HG02588 (cell line): ENCODE measurements around the gene OR8J1.
"Not testable (repeated sequence)": the region's sequence is repeated elsewhere in the genome, so short reads cannot be mapped to it uniquely, and the experiment has no call there.

Experiments
- ATAC-seq: cut with Tn5 transposase; IDR thresholded peaks from one replicate; pipeline ENCODE4 v1.9.1; 2021; ENCODE audit warnings: mild to moderate bottlenecking, moderate library complexity; ENCODE audit not compliant: unreplicated experiment

Gene OR8J1

GRCh38 chr11:56353991-56354390 lies at the start of gene OR8J1:
TSS of gene OR8J1 (plus strand) at chr11:56354291. CDS start at chr11:56360247, 5,956 bp downstream.
- no peak for ATAC-seq

GRCh38 chr11:56307836-56308235 lies 46.3 kb upstream of the OR8J1 start:
- no peak for ATAC-seq

- ATAC-seq = no peak
These were observed 39.2 kb upstream of the OR8J1 start, which contains the start of gene OR8K3 for GRCh38 chr11:56314844-56315243. TSS of gene OR8K3 (plus strand) at chr11:56315144. CDS start at chr11:56318307, 3,163 bp downstream.

- no peak for ATAC-seq
These were observed 22.1 kb upstream of the OR8J1 start for GRCh38 chr11:56331861-56332491.

- ATAC-seq = no peak
These were observed 20.9 kb upstream of the OR8J1 start for GRCh38 chr11:56333156-56333555.

GRCh38 chr11:56340289-56340688 lies 13.8 kb upstream of the OR8J1 start:
- ATAC-seq = no peak

GRCh38 chr11:56345739-56346138 lies 8.4 kb upstream of the OR8J1 start, which contains the start of gene OR8K1:
TSS of gene OR8K1 (plus strand) at chr11:56346039. CDS start at chr11:56346039, 0 bp downstream.
- no peak for ATAC-seq

GRCh38 chr11:56375324-56375723 lies 21.2 kb downstream of the OR8J1 start, which contains the start of gene OR8U1:
TSS of gene OR8U1 (plus strand) at chr11:56375624. CDS start at chr11:56375624, 0 bp downstream.
- ATAC-seq = no peak

GRCh38 chr11:56380120-56380519 lies 26.0 kb downstream of the OR8J1 start:
- ATAC-seq = no peak

GRCh38 chr11:56394381-56394780 lies 40.3 kb downstream of the OR8J1 start:
- no peak for ATAC-seq

- ATAC-seq = no peak
These were observed 42.0 kb downstream of the OR8J1 start for GRCh38 chr11:56396047-56396446.

- not testable (repeated sequence) for ATAC-seq
These were observed 47.9 kb downstream of the OR8J1 start for GRCh38 chr11:56401858-56402461.

GRCh38 chr11:56404393-56404792 lies 50.3 kb downstream of the OR8J1 start:
- no peak for ATAC-seq

GRCh38 chr11:56410801-56411200 lies 56.7 kb downstream of the OR8J1 start:
- no peak for ATAC-seq
